Fibroblast of skin of left biceps (primary cell): ENCODE measurements around the gene SDCBP2.

Experiments
- DNase-seq, 2 experiments: peaks; one replicate each; pipeline ENCODE4 v3.0.0-alpha.2; 2013; ENCODE audit warnings: low read depth in 2 of 2

The SDCBP2 gene

GRCh38 chr20:1331101-1331500 lies 2.2 kb upstream of the SDCBP2 start:
- no peak for DNase-seq

GRCh38 chr20:1330075-1330830 lies 1.3 kb upstream of the SDCBP2 start:
- no peak for DNase-seq

- no peak for DNase-seq
Observed at GRCh38 chr20:1327827-1328679, 886 bp downstream of the SDCBP2 start.

GRCh38 chr20:1327241-1327653 lies 1.7 kb downstream of the SDCBP2 start:
- DNase-seq: peak in 1 of 2 experiments; percentile 13

DNA sequence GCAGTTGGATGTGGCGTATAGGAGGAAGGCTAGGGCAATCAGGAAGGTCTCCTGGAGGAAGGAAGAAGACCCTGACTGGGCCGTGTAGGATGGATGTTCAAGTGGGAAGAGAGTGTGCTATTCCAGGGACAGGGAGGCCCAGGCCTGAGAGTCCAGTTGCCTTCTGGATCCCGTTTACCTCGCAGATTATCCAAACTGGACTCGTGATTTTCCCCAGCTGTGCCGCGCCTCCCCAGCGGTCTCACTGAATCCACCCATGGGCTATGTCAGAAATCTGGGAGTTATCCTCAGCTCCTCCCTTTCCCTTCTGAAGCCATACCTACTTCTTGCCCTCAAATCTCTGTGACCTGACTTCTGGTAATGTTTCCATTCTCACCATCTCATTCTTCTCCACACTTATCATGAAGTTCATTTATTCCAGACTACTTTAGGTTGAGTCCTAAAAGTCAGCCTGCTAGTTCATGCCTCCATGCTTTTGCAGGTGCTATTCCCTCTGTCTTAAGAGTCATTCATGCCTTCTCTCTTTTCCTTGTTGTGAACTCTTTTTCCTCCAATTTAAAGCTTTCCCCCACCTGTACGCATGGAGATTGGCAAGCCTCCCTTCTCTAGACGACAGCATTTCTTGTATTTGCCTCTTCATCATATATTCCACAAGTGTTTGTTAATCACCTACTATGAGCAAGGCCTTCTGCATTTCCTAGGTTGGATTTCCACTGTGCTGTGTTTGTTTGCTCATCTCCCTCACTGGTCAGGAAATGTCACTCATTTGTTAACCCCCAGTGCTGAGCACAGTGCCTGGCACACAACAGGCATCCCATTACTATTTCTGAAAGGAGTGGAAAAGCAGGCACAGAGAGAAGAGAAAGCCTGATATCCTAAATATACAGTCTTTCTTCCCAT lies 2.7 kb downstream of the SDCBP2 start:
- no peak for DNase-seq

- DNase-seq: peak; percentile 86 to 88
Observed at GRCh38 chr20:1325173-1326030, 3.5 kb downstream of the SDCBP2 start.

GRCh38 chr20:1324598-1325172 lies 4.3 kb downstream of the SDCBP2 start:
- no peak for DNase-seq

GRCh38 chr20:1323830-1324597 lies 4.9 kb downstream of the SDCBP2 start:
- DNase-seq: no peak

DNA sequence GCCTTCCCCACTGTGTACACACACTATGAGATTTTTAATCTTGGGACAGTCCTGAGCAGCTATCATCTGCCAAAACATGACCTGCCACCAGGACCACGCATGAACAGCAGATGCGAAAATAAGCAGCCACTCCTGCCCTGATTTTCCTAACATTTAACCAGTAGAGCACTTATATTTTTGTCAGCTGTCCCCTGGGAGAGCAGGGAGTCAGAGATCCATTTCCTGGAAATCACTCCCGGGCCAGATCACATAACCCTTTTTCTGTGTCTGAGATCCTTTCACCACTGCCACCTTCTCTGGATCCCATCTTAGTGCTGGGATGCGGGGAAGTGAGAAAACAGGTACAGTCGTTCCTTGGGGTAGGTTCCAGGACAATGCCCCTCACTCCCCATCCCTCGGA lies 5.7 kb downstream of the SDCBP2 start:
- DNase-seq: no peak

DNA sequence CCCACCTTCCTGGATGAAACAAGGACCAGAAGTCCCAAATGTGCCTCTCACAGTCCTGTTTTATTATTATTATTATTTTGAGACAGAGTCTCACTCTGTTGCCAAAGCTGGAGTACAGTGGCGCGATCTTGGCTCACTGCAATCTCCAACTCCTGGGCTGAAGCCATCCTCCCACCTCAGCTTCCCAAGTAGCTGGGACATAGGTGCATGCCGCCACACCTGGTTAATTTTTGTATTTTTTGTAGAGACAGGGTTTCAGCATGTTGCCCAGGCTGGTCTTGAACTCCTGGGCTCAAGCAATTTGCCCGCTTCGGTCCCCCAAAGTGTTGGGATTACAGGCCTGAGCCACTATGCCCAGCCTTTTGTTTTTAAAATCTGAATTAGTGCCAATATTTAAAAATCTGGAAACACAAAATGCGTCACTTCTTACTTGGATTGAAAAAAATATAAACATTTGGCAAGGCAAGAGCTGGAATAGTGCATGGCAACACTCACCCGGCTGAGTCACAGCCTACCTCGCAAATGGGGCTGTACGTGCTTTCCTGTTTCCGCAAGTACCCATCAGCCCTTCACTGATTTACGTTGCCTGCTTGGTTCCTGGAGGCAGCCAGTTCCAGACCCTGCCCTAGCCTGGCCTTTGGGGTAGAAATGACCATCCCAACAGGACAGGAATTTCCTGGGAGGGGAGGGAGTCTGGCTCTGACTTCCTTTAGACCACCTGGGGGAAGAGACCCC lies 6.3 kb downstream of the SDCBP2 start:
- DNase-seq: peak in 1 of 2 experiments; percentile 55

GRCh38 chr20:1321654-1321939 lies 7.3 kb downstream of the SDCBP2 start:
- DNase-seq: no peak

GRCh38 chr20:1320902-1321653 lies 7.9 kb downstream of the SDCBP2 start:
- no peak for DNase-seq

- DNase-seq: no peak
Observed at GRCh38 chr20:1320016-1320415, 8.9 kb downstream of the SDCBP2 start.

DNA sequence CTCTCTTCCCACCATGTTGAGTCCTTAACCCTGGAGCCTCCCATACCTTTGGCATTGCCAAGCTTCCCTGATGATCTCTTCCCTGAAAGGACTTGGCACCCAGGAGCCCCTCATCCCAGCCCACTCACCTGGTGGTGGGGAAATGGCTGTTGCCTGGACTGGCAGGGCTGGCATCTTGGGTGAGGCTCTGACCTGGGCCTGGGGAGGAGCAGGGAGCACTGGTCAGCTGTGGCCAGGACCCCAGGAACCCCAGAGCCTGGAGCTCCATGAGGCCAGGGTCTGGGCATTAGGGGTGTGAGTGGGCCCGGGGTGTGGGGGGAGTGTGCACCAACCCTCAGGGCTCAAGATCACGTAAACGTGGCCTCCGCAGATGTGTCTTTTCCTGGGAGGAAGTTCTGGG lies 9.5 kb downstream of the SDCBP2 start:
- no peak for DNase-seq

DNA sequence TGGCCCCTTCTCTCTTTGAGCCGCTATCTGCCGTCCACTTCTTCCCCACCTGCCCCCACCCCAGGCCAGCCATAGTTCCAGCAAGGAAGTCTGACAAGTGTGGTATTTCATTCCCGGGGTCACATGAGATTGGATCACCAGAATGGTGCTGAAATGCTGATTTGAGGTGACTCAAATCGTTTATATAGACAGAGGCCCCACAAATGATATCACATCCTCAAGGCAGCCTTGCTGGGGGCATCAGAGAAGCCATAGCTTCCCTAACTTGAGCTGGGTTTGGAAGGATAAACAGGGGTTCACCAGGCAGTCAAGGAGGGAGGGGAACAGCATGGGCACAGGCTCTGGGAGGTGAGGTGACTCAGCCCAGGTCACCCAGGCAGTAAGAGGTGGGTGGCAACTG lies 9.9 kb downstream of the SDCBP2 start:
- no peak for DNase-seq

- no peak for DNase-seq
Observed at GRCh38 chr20:1317545-1318255, 11.2 kb downstream of the SDCBP2 start.

DNA sequence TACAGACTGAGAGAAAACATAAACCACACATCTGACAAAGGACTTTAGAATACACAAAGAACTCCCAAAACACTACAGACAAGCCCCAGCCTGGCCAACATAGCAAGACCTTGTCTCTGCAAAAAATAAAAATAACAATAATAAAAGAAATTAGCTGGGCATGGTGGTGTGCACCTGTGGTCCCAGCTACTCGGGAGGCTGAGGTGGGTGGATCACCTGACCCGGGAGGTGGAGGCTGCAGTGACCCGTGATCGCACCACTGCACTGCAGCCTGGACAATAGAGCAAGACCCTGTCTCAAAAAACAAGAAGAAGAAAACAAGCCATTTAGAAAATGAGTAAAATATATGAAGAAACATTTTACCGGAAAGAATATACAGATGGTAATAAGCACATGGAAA lies 13.1 kb downstream of the SDCBP2 start:
- DNase-seq: no peak
